H9 (cell line): ENCODE measurements around the gene KLK6. TPM values are rescaled to one million over a fixed set of nuclear protein-coding genes. Genes with fewer than 3 reads are reported as not detected.
A peak's percentile ranks its signal among the peaks of the same experiment; 100 is the strongest.

Source experiments
- DNase-seq: peaks from one replicate; pipeline ENCODE4 v3.0.0-alpha.2; 2017
- H2AFZ ChIP-seq: one replicate; pipeline ENCODE4 v1.6.1; 2013; ENCODE audit warnings: mild to moderate bottlenecking, low read length, control low read depth, moderate library complexity
- H2AK5ac ChIP-seq: 2 replicates; pipeline ENCODE4 v1.6.1; 2013; ENCODE audit warnings: low read length, control low read depth, mixed read lengths; ENCODE audit not compliant: insufficient read length
- H2BK120ac ChIP-seq: one replicate; pipeline ENCODE4 v1.6.1; 2013; ENCODE audit warnings: low read depth, mild to moderate bottlenecking, low read length, control low read depth, inconsistent platforms; ENCODE audit not compliant: poor library complexity, severe bottlenecking
- H2BK12ac ChIP-seq: 2 replicates; pipeline ENCODE4 v1.6.1; 2013; ENCODE audit warnings: low read length, control low read depth, mixed read lengths, low read depth; ENCODE audit not compliant: insufficient read length
- H2BK15ac ChIP-seq: 2 replicates; pipeline ENCODE4 v1.6.1; 2013; ENCODE audit warnings: low read depth, low read length, control low read depth
- H2BK20ac ChIP-seq: one replicate; pipeline ENCODE4 v1.6.1; 2013; ENCODE audit warnings: low read depth, mild to moderate bottlenecking, low read length, control low read depth, inconsistent platforms; ENCODE audit not compliant: poor library complexity, severe bottlenecking
- H2BK5ac ChIP-seq: 2 replicates; pipeline ENCODE4 v1.6.1; 2013; ENCODE audit warnings: low read length, control low read depth, mixed read lengths; ENCODE audit not compliant: insufficient read length
- H3K14ac ChIP-seq: 2 replicates; pipeline ENCODE4 v1.6.1; 2013; ENCODE audit warnings: low read length, control low read depth; ENCODE audit not compliant: insufficient read depth
- H3K18ac ChIP-seq: 2 replicates; pipeline ENCODE4 v1.6.1; 2013; ENCODE audit warnings: low read depth, mild to moderate bottlenecking, mixed read lengths, low read length, control low read depth; ENCODE audit not compliant: insufficient read length
- H3K23ac ChIP-seq: 2 replicates; pipeline ENCODE4 v1.6.1; 2013; ENCODE audit warnings: low read length, control low read depth, mixed read lengths, low read depth; ENCODE audit not compliant: insufficient read length
- H3K23me2 ChIP-seq: 2 replicates; pipeline ENCODE4 v1.6.1; 2013; ENCODE audit warnings: low read depth, mild to moderate bottlenecking, mixed read lengths, low read length, control low read depth; ENCODE audit not compliant: insufficient read length, poor library complexity, severe bottlenecking
- H3K27ac ChIP-seq: 2 replicates; pipeline ENCODE4 v1.5.1; 2013; ENCODE audit warnings: low read length, control low read depth, mixed read lengths, low read depth; ENCODE audit not compliant: insufficient read length
- H3K27me3 ChIP-seq: 2 replicates; pipeline ENCODE4 v1.6.1; 2013; ENCODE audit warnings: low read length, control low read depth, inconsistent platforms; ENCODE audit not compliant: insufficient read depth
- H3K4ac ChIP-seq: 2 replicates; pipeline ENCODE4 v1.6.1; 2013; ENCODE audit warnings: low read depth, mild to moderate bottlenecking, control low read depth, inconsistent platforms, low read length, moderate library complexity
- H3K4me1 ChIP-seq: 2 replicates; pipeline ENCODE4 v1.6.1; 2013; ENCODE audit warnings: low read length, control low read depth, inconsistent platforms; ENCODE audit not compliant: insufficient read depth
- H3K4me2 ChIP-seq: 2 replicates; pipeline ENCODE4 v1.6.1; 2013; ENCODE audit warnings: low read length, control low read depth, mixed read lengths; ENCODE audit not compliant: insufficient read length, insufficient read depth
- H3K56ac ChIP-seq: 2 replicates; pipeline ENCODE4 v1.6.1; 2013; ENCODE audit warnings: low read depth, mild to moderate bottlenecking, mixed read lengths, low read length, control low read depth; ENCODE audit not compliant: insufficient read length
- H3K79me1 ChIP-seq: 2 replicates; pipeline ENCODE4 v1.6.1; 2013; ENCODE audit warnings: low read depth, mild to moderate bottlenecking, moderate library complexity, low read length, control low read depth, inconsistent platforms; ENCODE audit not compliant: insufficient read depth, poor library complexity, severe bottlenecking
- H3K79me2 ChIP-seq: 2 replicates; pipeline ENCODE4 v1.6.1; 2013; ENCODE audit warnings: low read length, control low read depth, inconsistent platforms; ENCODE audit not compliant: insufficient read depth
- H3K9ac ChIP-seq: 2 replicates; pipeline ENCODE4 v1.6.1; 2013; ENCODE audit warnings: low read length, control low read depth, mixed read lengths; ENCODE audit not compliant: insufficient read length; ENCODE audit errors: extremely low read depth
- H3K9me3 ChIP-seq: one replicate; pipeline ENCODE4 v1.6.1; 2013; ENCODE audit warnings: low read depth, low read length, inconsistent platforms; ENCODE audit not compliant: control insufficient read depth
- H3T11ph ChIP-seq: one replicate; pipeline ENCODE4 v1.6.1; 2013; ENCODE audit warnings: mild to moderate bottlenecking, low read length, control low read depth, inconsistent platforms
- H4K20me1 ChIP-seq: one replicate; pipeline ENCODE4 v1.6.1; 2013; ENCODE audit not compliant: control insufficient read depth, insufficient read length, insufficient read depth
- H4K5ac ChIP-seq: 2 replicates; pipeline ENCODE4 v1.6.1; 2013; ENCODE audit warnings: low read depth, mild to moderate bottlenecking, mixed read lengths, low read length, control low read depth; ENCODE audit not compliant: insufficient read length
- H4K8ac ChIP-seq: replicated peaks from 2 replicates; pipeline ENCODE4 v1.6.1; 2013; ENCODE audit warnings: low read length, control low read depth, mixed read lengths, low read depth; ENCODE audit not compliant: insufficient read length
- H4K91ac ChIP-seq: 2 replicates; pipeline ENCODE4 v1.6.1; 2013; ENCODE audit warnings: low read depth, mild to moderate bottlenecking, moderate library complexity, mixed read lengths, low read length, control low read depth; ENCODE audit not compliant: insufficient read length
- H3K27ac Mint-ChIP-seq, 3 experiments: 2 replicates in 2 of 3; 3 replicates in 1 of 3; pipeline ENCODE4 v1.8.0; 2020 to 2021; ENCODE audit warnings: mixed read lengths in 3 of 3, mild to moderate bottlenecking in 1 of 3, moderate library complexity in 1 of 3
- H3K27me3 Mint-ChIP-seq: 2 replicates; pipeline ENCODE4 v1.8.0; 2021; ENCODE audit warnings: low read depth, mild to moderate bottlenecking, moderate library complexity, mixed read lengths
- H3K36me3 Mint-ChIP-seq, 3 experiments: 2 replicates in 2 of 3; 3 replicates in 1 of 3; pipeline ENCODE4 v1.8.0; 2020 to 2021; ENCODE audit warnings: low read depth in 3 of 3, mixed read lengths in 3 of 3; ENCODE audit not compliant: insufficient read depth in 1 of 3
- H3K4me1 Mint-ChIP-seq, 2 experiments: 2 replicates each; pipeline ENCODE4 v1.8.0; 2020; ENCODE audit warnings: mixed read lengths in 2 of 2
- H3K4me3 Mint-ChIP-seq, 2 experiments: 2 replicates in 1 of 2; 3 replicates in 1 of 2; pipeline ENCODE4 v1.8.0; 2020 to 2021; ENCODE audit warnings: mild to moderate bottlenecking in 2 of 2, mixed read lengths in 2 of 2, moderate library complexity in 1 of 2
- H3K9me3 Mint-ChIP-seq, 2 experiments: 2 replicates in 1 of 2; 3 replicates in 1 of 2; pipeline ENCODE4 v1.8.0; 2020; ENCODE audit warnings: mild to moderate bottlenecking in 2 of 2, mixed read lengths in 2 of 2, moderate library complexity in 1 of 2
- CTCF ChIP-seq: fragments of 200-600 bp; sonication (generic); conservative IDR thresholded peaks from 3 replicates; pipeline ENCODE4 v1.8.0; 2021; ENCODE audit warnings: antibody characterized with exemption, mild to moderate bottlenecking
- WGBS: extraction: QIAGEN DNeasy Blood & Tissue Kit; methylation state at CpG from one replicate; pipeline ENCODE4 v1.1.7; 2013; ENCODE audit warnings: missing lambda C conversion rate, low lambda C conversion rate, mixed read lengths; ENCODE audit not compliant: insufficient read length; ENCODE audit errors: extremely low coverage; 5-methylcytosine and 5-hydroxymethylcytosine counted together
- total RNA-seq: library from RNA; stranded (reverse); gene quantifications from 2 replicates; pipeline ENCODE4 v1.2.1, GENCODE V29; 2021

KLK6 gene
- total RNA-seq, 1 experiment from 2014 or later: 2.6 TPM

GRCh38 chr19:51016798-51017683 lies 47.6 kb upstream of the KLK6 start:
- H3K9me3 ChIP-seq: no peaks in the 10 kb centered on the region
- peak overlapping the region; percentile 10 for H3K9ac ChIP-seq
- no peak overlapping the region for H3T11ph ChIP-seq
- no peaks in the 10 kb centered on the region for H3K79me1 ChIP-seq
- H4K8ac ChIP-seq: no peak overlapping the region
- no peak overlapping the region for H3K56ac ChIP-seq
- H3K27me3 Mint-ChIP-seq: peaks cover 71% of the 10 kb centered on the region
- peak; percentile 94 for DNase-seq
- H3K36me3 Mint-ChIP-seq: peaks cover 0 to 2% (median 0%) of the 10 kb centered on the region in 3 experiments; a peak in 2 of 7 replicates
- peak; percentile 97 for TF ChIP-seq CTCF
- no peak overlapping the region for H3K27ac ChIP-seq
- H3K27me3 ChIP-seq: no peaks in the 10 kb centered on the region; the same call in 1 of the 2 replicates
- no peaks in the 10 kb centered on the region for H3K79me2 ChIP-seq
- H3K27ac Mint-ChIP-seq: no peak overlapping the region
- H3K23me2 ChIP-seq: peaks cover 16% of the 10 kb centered on the region
- H4K5ac ChIP-seq: no peak overlapping the region
- H2BK5ac ChIP-seq: no peak overlapping the region
- no peaks in the 10 kb centered on the region for H3K4me1 ChIP-seq
- no peak overlapping the region for H3K4ac ChIP-seq
- peak overlapping the region; percentile 54 for H3K18ac ChIP-seq
- H3K14ac ChIP-seq: 0 out of 2 replicates have a peak overlapping the region, but pooled peaks have one; percentile 8
- no peak overlapping the region for H2AFZ ChIP-seq
- peak overlapping the region; percentile 72 for H3K4me2 ChIP-seq
- H3K4me3 Mint-ChIP-seq: peak overlapping the region; percentile 74 to 89
- H2BK20ac ChIP-seq: no peak overlapping the region
- no peak overlapping the region for H2AK5ac ChIP-seq
- no peak overlapping the region for H2BK12ac ChIP-seq
- no peak overlapping the region for H3K23ac ChIP-seq
- no CpG with 5 or more reads among the region's 68 CpGs for WGBS
- H2BK120ac ChIP-seq: no peak overlapping the region
- H3K4me1 Mint-ChIP-seq: peaks cover 12 to 25% of the 10 kb centered on the region in 2 experiments
- H2BK15ac ChIP-seq: no peak overlapping the region
- H3K9me3 Mint-ChIP-seq: peaks cover 0 to 13% of the 10 kb centered on the region in 2 experiments; a peak in 4 of 5 replicates
- H4K91ac ChIP-seq: no peak overlapping the region
- no peaks in the 10 kb centered on the region for H4K20me1 ChIP-seq
